ENCODE results near the gene BCL7C. TPM values are rescaled to one million over a fixed set of nuclear protein-coding genes. Genes with fewer than 3 reads are reported as not detected.

Gene BCL7C
- total and polyA plus RNA-seq, 12 donors, result 24.2 to 68.8 (median 27.5) TPM

DNA sequence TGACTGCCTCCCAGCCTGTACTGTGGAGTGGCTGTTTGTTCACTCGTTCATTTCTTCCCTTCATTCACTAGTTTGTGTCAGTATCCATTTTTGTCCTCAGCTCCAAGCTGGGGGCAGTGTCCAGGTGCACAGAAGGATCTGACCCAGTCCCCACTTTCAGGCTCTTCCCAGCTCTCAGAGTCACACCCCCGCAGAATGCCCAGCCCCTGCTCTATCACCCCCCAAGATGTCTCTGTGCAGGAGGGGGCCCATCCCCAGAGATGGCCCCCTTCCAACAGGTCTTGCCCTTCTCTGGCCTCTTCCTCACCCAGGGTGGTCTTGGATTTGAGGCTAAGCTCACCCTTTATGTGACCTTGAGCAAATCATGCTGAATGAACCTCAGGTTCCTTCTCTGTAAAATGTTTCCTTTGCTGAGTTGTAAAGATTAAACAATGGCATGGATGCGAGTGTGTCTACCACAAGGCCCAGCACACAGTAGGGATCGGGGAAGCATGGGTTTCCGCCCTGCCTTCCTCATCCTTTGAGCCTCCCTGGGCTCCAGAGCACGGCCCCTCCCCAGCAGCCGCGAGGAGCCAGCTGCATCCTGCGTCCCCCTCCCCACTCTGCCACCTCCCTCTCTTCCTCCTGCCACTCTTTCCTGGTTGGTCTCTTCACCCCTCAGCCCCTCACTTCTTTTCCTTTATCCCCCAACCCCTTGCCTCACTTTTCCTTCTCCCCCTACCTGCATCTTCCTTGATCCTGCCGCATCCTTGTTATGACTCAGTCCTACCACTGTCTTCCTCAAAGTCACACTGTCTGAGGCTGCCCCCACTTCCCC lies 32.3 kb upstream of the BCL7C start:
- Histone ChIP-seq H3K4me1 (peaks cover 0 to 31% (median 16%) of the 10 kb centered on the region in 9 donors), H3K27ac (no peak overlapping the region), H3K27me3 (no peaks in the 10 kb centered on the region), H3K4me3 (no peak overlapping the region), H3K9me3 (no peaks in the 10 kb centered on the region), H3K36me3 (peaks cover 0 to 47% (median 6%) of the 10 kb centered on the region in 9 donors)
- TF ChIP-seq, protein P1, sequence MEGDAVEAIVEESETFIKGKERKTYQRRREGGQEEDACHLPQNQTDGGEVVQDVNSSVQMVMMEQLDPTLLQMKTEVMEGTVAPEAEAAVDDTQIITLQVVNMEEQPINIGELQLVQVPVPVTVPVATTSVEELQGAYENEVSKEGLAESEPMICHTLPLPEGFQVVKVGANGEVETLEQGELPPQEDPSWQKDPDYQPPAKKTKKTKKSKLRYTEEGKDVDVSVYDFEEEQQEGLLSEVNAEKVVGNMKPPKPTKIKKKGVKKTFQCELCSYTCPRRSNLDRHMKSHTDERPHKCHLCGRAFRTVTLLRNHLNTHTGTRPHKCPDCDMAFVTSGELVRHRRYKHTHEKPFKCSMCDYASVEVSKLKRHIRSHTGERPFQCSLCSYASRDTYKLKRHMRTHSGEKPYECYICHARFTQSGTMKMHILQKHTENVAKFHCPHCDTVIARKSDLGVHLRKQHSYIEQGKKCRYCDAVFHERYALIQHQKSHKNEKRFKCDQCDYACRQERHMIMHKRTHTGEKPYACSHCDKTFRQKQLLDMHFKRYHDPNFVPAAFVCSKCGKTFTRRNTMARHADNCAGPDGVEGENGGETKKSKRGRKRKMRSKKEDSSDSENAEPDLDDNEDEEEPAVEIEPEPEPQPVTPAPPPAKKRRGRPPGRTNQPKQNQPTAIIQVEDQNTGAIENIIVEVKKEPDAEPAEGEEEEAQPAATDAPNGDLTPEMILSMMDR (IDR thresholded peaks at IDR 0.05), result no peak
- ATAC-seq, result no peak
- no peak for DNase-seq
- WGBS, 2 donors, result 62 to 67% methylated on average over 10 of the region's 10 CpGs
- intact Hi-C loops (cut with DNase I), result no loop called here

DNA sequence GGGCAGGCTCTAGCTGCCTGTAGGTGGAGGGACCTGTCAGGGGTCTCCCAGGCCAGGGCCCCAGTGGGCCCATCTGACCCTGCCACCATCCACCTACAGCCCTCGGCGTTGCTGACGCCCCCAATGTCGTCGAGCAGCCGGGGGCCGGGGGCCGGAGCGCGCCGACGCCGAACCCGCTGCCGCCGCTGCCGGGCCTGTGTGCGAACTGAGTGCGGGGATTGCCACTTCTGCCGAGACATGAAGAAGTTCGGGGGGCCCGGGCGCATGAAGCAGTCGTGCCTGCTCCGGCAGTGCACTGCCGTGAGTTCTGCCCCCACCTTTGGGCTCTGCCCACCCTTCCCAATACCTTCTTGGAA lies 31.7 kb upstream of the BCL7C start:
- Histone ChIP-seq H3K9me3 (no peaks in the 10 kb centered on the region), H3K27me3 (no peaks in the 10 kb centered on the region), H3K4me3 (no peak overlapping the region), H3K4me1 (peaks cover 0 to 29% (median 16%) of the 10 kb centered on the region in 9 donors), H3K27ac (no peak overlapping the region), H3K36me3 (peaks cover 0 to 42% (median 6%) of the 10 kb centered on the region in 9 donors)
- DNase-seq (no peak), ATAC-seq (no peak)
- TF ChIP-seq, protein P1 (IDR thresholded peaks at IDR 0.05), result no peak
- intact Hi-C loops (cut with DNase I), result no loop called here
- whole genome bisulfite sequencing, 2 donors, result 88 to 93% methylated on average over 26 of the region's 26 CpGs

DNA sequence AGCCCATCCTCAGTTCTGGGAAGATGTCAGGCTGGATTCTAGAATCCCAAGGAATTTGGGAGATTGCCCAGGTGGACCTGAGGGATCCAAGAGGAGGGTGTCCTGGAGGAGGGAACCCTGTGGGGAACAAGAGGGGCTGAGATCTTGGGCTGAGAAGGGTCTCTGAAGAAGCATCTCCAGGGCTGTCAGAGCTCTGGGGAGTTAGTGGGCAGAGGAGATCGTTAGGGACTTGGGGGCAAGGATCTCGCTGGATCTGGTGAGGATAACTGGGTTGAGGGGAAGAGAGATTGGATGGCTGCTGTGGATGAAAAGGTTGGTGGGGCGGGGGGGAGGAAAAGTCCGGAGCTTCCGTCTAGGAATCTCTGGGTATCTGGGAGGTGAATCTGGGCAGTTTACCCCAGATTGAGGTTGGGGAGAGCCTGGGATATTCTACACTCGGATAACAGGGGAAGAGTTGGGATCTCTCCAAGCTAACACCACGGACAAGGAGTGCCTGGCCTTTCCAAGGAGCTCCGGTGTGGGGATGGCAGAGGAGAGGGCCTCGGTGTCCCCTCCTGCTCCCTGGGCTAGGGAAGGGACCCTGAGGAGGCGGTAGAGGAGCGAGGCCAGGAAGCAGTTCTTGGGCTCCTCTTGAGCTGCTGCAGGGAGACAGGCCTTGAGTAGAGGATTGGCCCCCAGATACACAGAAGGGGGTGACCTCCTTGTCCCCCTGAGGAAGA lies 31.2 kb upstream of the BCL7C start:
- Histone ChIP-seq H3K27ac (peak overlapping the region in 8 of 10 donors; percentile 46 to 94 (median 86)), H3K27me3 (no peaks in the 10 kb centered on the region), H3K36me3 (peaks cover 0 to 36% (median under 1%) of the 10 kb centered on the region in 9 donors), H3K4me3 (peak overlapping the region in 7 of 10 donors; percentile 57 to 89 (median 71)), H3K9me3 (no peaks in the 10 kb centered on the region), H3K4me1 (peaks cover 0 to 24% (median 16%) of the 10 kb centered on the region in 9 donors)
- intact Hi-C loops (cut with DNase I), result loop anchor here in 3 of 10 donors (5.0 kb wide), 2 partner anchors 78 to 83 kb away; no protein-coding TSS in a partner anchor
- TF ChIP-seq, protein P1 (IDR thresholded peaks at IDR 0.05), result no peak
- 70 to 78% methylated on average over 11 of the region's 11 CpGs for WGBS, 2 donors
- DNase-seq, result no peak
- no peak for ATAC-seq
